K562 (cell line): ENCODE results near the gene CPED1. TPM values are rescaled to one million over a fixed set of nuclear protein-coding genes. Genes with fewer than 3 reads are reported as not detected.

Experiments
- ADNP ChIP-seq: fragments of 200-800 bp; sonication (Bioruptor generic); IDR thresholded peaks from 2 replicates; pipeline ENCODE4 v1.6.1; 2016; ENCODE audit warnings: missing genetic modification characterization, missing compliant biosample characterization
- CEBPB ChIP-seq: fragments of 450-650 bp; IDR thresholded peaks from 2 replicates; pipeline ENCODE4 v1.6.1; 2016; ENCODE audit warnings: missing genetic modification characterization, missing compliant biosample characterization
- NCOR1 ChIP-seq: fragments of 450-650 bp; IDR thresholded peaks from 2 replicates; pipeline ENCODE4 v1.6.1; 2016; ENCODE audit warnings: mild to moderate bottlenecking, moderate library complexity
- NR3C1 ChIP-seq: sonication (generic); formaldehyde crosslinking; IDR thresholded peaks from 2 replicates; pipeline ENCODE4 v1.8.1; 2022; ENCODE audit warnings: missing genetic modification reagents
- PYGO2 ChIP-seq: fragments of 450-650 bp; IDR thresholded peaks from 2 replicates; pipeline ENCODE4 v1.6.1; 2016; ENCODE audit warnings: mild to moderate bottlenecking, missing genetic modification characterization, moderate library complexity, missing compliant biosample characterization
- SREBF1 ChIP-seq: fragments of 150-350 bp; IDR thresholded peaks from 2 replicates; pipeline ENCODE4 v1.6.1; 2014; ENCODE audit warnings: antibody characterized with exemption, low read depth, low read length, borderline replicate concordance
- TRIM24 ChIP-seq, 2 experiments: fragments of 450-650 bp; IDR thresholded peaks; 2 replicates each; pipeline ENCODE4 v1.6.1; 2016
- ZNF23 ChIP-seq: fragments of 250-450 bp; sonication (Bioruptor Pico); IDR thresholded peaks from 2 replicates; pipeline ENCODE4 v1.4.0; 2020; ENCODE audit warnings: mild to moderate bottlenecking
- ZNF324 ChIP-seq: fragments of 250-450 bp; sonication (Bioruptor Pico); IDR thresholded peaks from 2 replicates; pipeline ENCODE4 v1.4.0; 2020; ENCODE audit warnings: mild to moderate bottlenecking
- polyA plus RNA-seq, 8 experiments: library from polyadenylated mRNA; depleted of rRNA in 4 of 8; stranded (reverse) in 5 of 8; unstranded in 3 of 8; fragments of >200 nt; fragmentation: Nextera tagmentation in 2 of 8; fragmentation: Illumina TruSeq in 1 of 8; extraction: Ambion mirVana in 2 of 8; extraction: Trizol in 1 of 8; gene quantifications; 2 replicates each; pipeline versions ENCODE4 v1.2.1 to v1.2.3, GENCODE V29; 2011 to 2014; ENCODE audit warnings: inconsistent platforms in 1 of 8, missing spikeins in 1 of 8
- total RNA-seq, 7 experiments: library from RNA; depleted of rRNA in 6 of 7; stranded (reverse); fragments of >200 nt in 6 of 7; fragmentation: Illumina TruSeq in 2 of 7; extraction: Trizol in 2 of 7; gene quantifications; 2 replicates each; pipeline versions ENCODE4 v1.2.1 to v1.2.3, GENCODE V29; 2011 to 2021; ENCODE audit warnings: low replicate concordance in 1 of 7
- TF ChIP-seq, protein P1 (sequence below): fragments of 450-650 bp; formaldehyde crosslinking; IDR thresholded peaks from 2 replicates; pipeline ENCODE4 v1.4.0; 2020; ENCODE audit warnings: mild to moderate bottlenecking, moderate library complexity
- TF ChIP-seq, protein P2 (sequence below), 2 experiments: fragments of 450-650 bp in 1 of 2; sonication (generic) in 1 of 2; formaldehyde crosslinking; conservative IDR thresholded peaks; 2 replicates each; pipeline versions ENCODE4 v1.4.0 to v1.8.1; 2020 to 2022; ENCODE audit warnings: mild to moderate bottlenecking in 1 of 2, missing genetic modification reagents in 1 of 2
- TF ChIP-seq, protein P3 (sequence below): sonication (generic); formaldehyde crosslinking; IDR thresholded peaks from 2 replicates; pipeline ENCODE4 v1.8.0; 2023; ENCODE audit warnings: mild to moderate bottlenecking, missing genetic modification reagents
- TF ChIP-seq, protein P4 (sequence below): fragments of 450-650 bp; formaldehyde crosslinking; IDR thresholded peaks from 2 replicates; pipeline ENCODE4 v1.4.0; 2020; ENCODE audit warnings: mild to moderate bottlenecking
- TF ChIP-seq, protein P5 (sequence below): sonication (generic); formaldehyde crosslinking; IDR thresholded peaks from 2 replicates; pipeline ENCODE4 v1.8.0; 2022; ENCODE audit warnings: missing genetic modification reagents, mild to moderate bottlenecking, moderate library complexity, borderline replicate concordance
- TF ChIP-seq, protein P6 (sequence below): fragments of 450-650 bp; IDR thresholded peaks from 2 replicates; pipeline ENCODE4 v1.6.1; 2018; ENCODE audit warnings: mild to moderate bottlenecking, low read depth; ENCODE audit not compliant: partially characterized antibody
- TF ChIP-seq, protein P7 (sequence below): fragments of 450-650 bp; IDR thresholded peaks from 2 replicates; pipeline ENCODE4 v1.6.1; 2016; ENCODE audit warnings: low read depth, mild to moderate bottlenecking, moderate library complexity

The CPED1 gene
- total and polyA plus RNA-seq, 9 of the 15 experiments (the other 6 are each of a cell fraction or from before 2014, with no cell fraction given), result 195 to 393 (median 290) TPM

DNA sequence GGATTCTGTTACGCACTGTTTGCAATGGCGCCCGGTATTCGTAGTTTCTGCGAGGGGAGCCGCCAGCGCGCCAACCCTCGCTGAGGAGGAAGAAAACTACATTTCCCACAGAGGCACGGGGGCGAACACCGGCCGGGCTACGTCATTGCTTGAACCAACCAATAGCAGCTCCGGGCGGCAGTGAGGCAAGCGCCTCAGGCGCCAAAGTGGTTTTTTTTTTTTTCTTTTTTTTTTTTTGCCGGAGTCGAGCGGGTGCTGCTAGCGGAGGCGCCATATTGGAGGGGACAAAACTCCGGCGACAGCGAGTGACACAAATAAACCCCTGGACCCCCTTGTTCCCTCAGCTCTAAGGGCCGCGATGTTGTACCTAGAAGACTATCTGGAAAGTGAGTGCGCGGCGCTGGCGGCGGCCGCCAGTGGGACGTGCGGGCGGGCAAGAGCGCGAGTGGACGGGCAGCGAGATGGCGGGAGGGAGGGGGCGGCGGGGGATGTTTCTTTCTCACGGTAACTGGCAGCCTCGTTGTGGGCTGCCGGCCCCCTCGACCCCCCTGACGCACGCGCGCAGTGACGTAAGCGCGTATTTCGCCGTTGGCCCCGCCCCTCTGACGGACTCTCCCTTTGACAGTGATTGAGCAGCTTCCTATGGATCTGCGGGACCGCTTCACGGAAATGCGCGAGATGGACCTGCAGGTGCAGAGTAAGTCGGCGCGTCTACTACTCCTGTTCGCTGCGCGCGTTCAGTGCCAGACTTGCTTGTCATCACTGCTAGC is 37.8 kb upstream of the CPED1 start, which contains the start of gene ING3 (continued):
- no peak for TF ChIP-seq NR3C1 (CRISPR knock-in tag)
- TF ChIP-seq, protein P1, sequence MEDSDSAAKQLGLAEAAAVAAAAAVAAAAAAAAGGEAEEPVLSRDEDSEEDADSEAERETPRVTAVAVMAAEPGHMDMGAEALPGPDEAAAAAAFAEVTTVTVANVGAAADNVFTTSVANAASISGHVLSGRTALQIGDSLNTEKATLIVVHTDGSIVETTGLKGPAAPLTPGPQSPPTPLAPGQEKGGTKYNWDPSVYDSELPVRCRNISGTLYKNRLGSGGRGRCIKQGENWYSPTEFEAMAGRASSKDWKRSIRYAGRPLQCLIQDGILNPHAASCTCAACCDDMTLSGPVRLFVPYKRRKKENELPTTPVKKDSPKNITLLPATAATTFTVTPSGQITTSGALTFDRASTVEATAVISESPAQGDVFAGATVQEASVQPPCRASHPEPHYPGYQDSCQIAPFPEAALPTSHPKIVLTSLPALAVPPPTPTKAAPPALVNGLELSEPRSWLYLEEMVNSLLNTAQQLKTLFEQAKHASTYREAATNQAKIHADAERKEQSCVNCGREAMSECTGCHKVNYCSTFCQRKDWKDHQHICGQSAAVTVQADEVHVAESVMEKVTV (CRISPR knock-in tag), result no peak
- no peak for TF ChIP-seq NCOR1
- TF ChIP-seq CEBPB (tag), result peak; percentile 88
- peak in 1 of 2 experiments; percentile 34; a peak in 1 of 4 replicates for TF ChIP-seq TRIM24 (IDR thresholded peaks at IDR 0.05)
- TF ChIP-seq, protein P2, sequence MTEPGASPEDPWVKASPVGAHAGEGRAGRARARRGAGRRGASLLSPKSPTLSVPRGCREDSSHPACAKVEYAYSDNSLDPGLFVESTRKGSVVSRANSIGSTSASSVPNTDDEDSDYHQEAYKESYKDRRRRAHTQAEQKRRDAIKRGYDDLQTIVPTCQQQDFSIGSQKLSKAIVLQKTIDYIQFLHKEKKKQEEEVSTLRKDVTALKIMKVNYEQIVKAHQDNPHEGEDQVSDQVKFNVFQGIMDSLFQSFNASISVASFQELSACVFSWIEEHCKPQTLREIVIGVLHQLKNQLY (CRISPR knock-in tag; conservative IDR thresholded peaks at IDR 0.05), result no peak
- TF ChIP-seq ADNP (tag), result no peak
- TF ChIP-seq, protein P3, sequence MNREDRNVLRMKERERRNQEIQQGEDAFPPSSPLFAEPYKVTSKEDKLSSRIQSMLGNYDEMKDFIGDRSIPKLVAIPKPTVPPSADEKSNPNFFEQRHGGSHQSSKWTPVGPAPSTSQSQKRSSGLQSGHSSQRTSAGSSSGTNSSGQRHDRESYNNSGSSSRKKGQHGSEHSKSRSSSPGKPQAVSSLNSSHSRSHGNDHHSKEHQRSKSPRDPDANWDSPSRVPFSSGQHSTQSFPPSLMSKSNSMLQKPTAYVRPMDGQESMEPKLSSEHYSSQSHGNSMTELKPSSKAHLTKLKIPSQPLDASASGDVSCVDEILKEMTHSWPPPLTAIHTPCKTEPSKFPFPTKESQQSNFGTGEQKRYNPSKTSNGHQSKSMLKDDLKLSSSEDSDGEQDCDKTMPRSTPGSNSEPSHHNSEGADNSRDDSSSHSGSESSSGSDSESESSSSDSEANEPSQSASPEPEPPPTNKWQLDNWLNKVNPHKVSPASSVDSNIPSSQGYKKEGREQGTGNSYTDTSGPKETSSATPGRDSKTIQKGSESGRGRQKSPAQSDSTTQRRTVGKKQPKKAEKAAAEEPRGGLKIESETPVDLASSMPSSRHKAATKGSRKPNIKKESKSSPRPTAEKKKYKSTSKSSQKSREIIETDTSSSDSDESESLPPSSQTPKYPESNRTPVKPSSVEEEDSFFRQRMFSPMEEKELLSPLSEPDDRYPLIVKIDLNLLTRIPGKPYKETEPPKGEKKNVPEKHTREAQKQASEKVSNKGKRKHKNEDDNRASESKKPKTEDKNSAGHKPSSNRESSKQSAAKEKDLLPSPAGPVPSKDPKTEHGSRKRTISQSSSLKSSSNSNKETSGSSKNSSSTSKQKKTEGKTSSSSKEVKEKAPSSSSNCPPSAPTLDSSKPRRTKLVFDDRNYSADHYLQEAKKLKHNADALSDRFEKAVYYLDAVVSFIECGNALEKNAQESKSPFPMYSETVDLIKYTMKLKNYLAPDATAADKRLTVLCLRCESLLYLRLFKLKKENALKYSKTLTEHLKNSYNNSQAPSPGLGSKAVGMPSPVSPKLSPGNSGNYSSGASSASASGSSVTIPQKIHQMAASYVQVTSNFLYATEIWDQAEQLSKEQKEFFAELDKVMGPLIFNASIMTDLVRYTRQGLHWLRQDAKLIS (CRISPR knock-in tag), result peak; percentile 88
- TF ChIP-seq ZNF23 (CRISPR knock-in tag), result no peak
- TF ChIP-seq, protein P4, sequence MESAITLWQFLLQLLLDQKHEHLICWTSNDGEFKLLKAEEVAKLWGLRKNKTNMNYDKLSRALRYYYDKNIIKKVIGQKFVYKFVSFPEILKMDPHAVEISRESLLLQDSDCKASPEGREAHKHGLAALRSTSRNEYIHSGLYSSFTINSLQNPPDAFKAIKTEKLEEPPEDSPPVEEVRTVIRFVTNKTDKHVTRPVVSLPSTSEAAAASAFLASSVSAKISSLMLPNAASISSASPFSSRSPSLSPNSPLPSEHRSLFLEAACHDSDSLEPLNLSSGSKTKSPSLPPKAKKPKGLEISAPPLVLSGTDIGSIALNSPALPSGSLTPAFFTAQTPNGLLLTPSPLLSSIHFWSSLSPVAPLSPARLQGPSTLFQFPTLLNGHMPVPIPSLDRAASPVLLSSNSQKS (CRISPR knock-in tag), result no peak
- TF ChIP-seq PYGO2 (tag), result peak; percentile 35; the same call in 1 of the 2 replicates
- TF ChIP-seq, protein P5, sequence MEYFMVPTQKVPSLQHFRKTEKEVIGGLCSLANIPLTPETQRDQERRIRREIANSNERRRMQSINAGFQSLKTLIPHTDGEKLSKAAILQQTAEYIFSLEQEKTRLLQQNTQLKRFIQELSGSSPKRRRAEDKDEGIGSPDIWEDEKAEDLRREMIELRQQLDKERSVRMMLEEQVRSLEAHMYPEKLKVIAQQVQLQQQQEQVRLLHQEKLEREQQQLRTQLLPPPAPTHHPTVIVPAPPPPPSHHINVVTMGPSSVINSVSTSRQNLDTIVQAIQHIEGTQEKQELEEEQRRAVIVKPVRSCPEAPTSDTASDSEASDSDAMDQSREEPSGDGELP, result peak; percentile 60
- TF ChIP-seq, protein P6, sequence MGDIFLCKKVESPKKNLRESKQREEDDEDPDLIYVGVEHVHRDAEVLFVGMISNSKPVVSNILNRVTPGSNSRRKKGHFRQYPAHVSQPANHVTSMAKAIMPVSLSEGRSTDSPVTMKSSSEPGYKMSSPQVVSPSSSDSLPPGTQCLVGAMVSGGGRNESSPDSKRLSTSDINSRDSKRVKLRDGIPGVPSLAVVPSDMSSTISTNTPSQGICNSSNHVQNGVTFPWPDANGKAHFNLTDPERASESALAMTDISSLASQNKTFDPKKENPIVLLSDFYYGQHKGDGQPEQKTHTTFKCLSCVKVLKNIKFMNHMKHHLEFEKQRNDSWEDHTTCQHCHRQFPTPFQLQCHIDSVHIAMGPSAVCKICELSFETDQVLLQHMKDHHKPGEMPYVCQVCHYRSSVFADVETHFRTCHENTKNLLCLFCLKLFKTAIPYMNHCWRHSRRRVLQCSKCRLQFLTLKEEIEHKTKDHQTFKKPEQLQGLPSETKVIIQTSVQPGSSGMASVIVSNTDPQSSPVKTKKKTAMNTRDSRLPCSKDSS, result no peak
- TF ChIP-seq, protein P7, sequence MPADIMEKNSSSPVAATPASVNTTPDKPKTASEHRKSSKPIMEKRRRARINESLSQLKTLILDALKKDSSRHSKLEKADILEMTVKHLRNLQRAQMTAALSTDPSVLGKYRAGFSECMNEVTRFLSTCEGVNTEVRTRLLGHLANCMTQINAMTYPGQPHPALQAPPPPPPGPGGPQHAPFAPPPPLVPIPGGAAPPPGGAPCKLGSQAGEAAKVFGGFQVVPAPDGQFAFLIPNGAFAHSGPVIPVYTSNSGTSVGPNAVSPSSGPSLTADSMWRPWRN, result no peak; the same call in 1 of the 2 replicates
- TF ChIP-seq SREBF1, result no peak
- no peak for TF ChIP-seq ZNF324 (CRISPR knock-in tag)
